ENCODE measurements around the gene CCDC83. TPM values are rescaled to one million over a fixed set of nuclear protein-coding genes. Genes with fewer than 3 reads are reported as not detected.
A peak's percentile ranks its signal among the peaks of the same experiment; 100 is the strongest.
"Not testable (repeated sequence)": the region's sequence is repeated elsewhere in the genome, so short reads cannot be mapped to it uniquely, and the experiment has no call there.

CCDC83 gene
- total RNA-seq, 1 donor from 2014 or later: not detected

GRCh38 chr11:85854557-85855340, 434 bp upstream of the CCDC83 start:
- H3K9me3 ChIP-seq (ENCODE audit: low read depth): peaks cover 9% of the 10 kb centered on the region
- H3K27me3 ChIP-seq: no peaks in the 10 kb centered on the region
- peak overlapping the region; percentile 93 for H3K27ac Mint-ChIP-seq
- no peaks in the 10 kb centered on the region for H4K20me1 ChIP-seq (ENCODE audit: low read depth)
- DNase-seq (ENCODE audit: low spot score): peak; percentile 98
- no peaks in the 10 kb centered on the region for H3K79me2 ChIP-seq (ENCODE audit: low read depth)
- H3K4me3 ChIP-seq: peak overlapping the region; percentile 40
- H3F3A ChIP-seq (ENCODE audit: low read depth): peaks cover 10% of the 10 kb centered on the region
- H3K4me1 Mint-ChIP-seq: peaks cover 13% of the 10 kb centered on the region
- TF ChIP-seq EZH2 (IDR thresholded peaks at IDR 0.05): no peak
- no peak for TF ChIP-seq EZH2phosphoT487 (IDR thresholded peaks at IDR 0.05)
- TF ChIP-seq, protein P1, sequence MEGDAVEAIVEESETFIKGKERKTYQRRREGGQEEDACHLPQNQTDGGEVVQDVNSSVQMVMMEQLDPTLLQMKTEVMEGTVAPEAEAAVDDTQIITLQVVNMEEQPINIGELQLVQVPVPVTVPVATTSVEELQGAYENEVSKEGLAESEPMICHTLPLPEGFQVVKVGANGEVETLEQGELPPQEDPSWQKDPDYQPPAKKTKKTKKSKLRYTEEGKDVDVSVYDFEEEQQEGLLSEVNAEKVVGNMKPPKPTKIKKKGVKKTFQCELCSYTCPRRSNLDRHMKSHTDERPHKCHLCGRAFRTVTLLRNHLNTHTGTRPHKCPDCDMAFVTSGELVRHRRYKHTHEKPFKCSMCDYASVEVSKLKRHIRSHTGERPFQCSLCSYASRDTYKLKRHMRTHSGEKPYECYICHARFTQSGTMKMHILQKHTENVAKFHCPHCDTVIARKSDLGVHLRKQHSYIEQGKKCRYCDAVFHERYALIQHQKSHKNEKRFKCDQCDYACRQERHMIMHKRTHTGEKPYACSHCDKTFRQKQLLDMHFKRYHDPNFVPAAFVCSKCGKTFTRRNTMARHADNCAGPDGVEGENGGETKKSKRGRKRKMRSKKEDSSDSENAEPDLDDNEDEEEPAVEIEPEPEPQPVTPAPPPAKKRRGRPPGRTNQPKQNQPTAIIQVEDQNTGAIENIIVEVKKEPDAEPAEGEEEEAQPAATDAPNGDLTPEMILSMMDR (IDR thresholded peaks at IDR 0.05): peak; percentile 82
- peaks cover 6% of the 10 kb centered on the region for H3K36me3 Mint-ChIP-seq
- peaks cover 7% of the 10 kb centered on the region for H3K4me1 ChIP-seq
- H3K27me3 Mint-ChIP-seq (ENCODE audit: insufficient read depth, low read depth): peaks cover 3% of the 10 kb centered on the region
- H3K4me2 ChIP-seq: peak overlapping the region; percentile 71
- H3K9me3 Mint-ChIP-seq: peaks cover 16% of the 10 kb centered on the region
- H3K27ac ChIP-seq: peak overlapping the region; percentile 52
- no peak overlapping the region for H3K9ac ChIP-seq
- peak overlapping the region; percentile 97 for H2AFZ ChIP-seq (replicated peaks)
- peak overlapping the region; percentile 78 for H3K4me3 Mint-ChIP-seq
- H3K36me3 ChIP-seq: no peaks in the 10 kb centered on the region

DNA sequence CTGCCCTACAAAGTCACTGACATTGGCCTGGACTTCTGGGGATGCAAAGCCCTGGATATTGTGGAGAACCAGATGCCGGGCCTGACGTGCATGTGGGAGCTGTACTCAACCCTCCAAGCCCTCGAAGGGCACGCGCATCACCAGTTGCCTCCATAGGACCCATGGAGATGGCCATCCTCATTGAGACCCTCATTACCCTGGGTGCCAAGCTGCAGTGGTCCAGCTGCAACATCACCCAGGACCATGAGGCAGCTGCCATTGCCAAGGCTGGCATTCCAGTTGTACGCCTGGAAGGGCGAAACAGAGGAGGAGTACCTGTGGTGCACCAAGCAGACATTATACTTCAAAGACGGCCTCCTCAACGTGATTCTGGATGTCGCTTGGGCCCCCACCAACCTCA, 1.9 kb downstream of the CCDC83 start:
- Mint-ChIP-seq H3K36me3 (peaks cover 2% of the 10 kb centered on the region), H3K4me3 (no peak overlapping the region), H3K27me3 (ENCODE audit: insufficient read depth, low read depth) (peaks cover 3% of the 10 kb centered on the region), H3K27ac (no peak overlapping the region), H3K4me1 (peaks cover 13% of the 10 kb centered on the region), H3K9me3 (peaks cover 6% of the 10 kb centered on the region)
- H3K27me3 ChIP-seq: no peaks in the 10 kb centered on the region
- H2AFZ ChIP-seq (replicated peaks): no peak overlapping the region
- DNase-seq (ENCODE audit: low spot score): no peak
- H4K20me1 ChIP-seq (ENCODE audit: low read depth): no peaks in the 10 kb centered on the region
- H3F3A ChIP-seq (ENCODE audit: low read depth): peaks cover 10% of the 10 kb centered on the region
- no peak overlapping the region for H3K4me2 ChIP-seq
- H3K79me2 ChIP-seq (ENCODE audit: low read depth): no peaks in the 10 kb centered on the region
- no peak overlapping the region for H3K27ac ChIP-seq
- H3K36me3 ChIP-seq: no peaks in the 10 kb centered on the region
- no peak overlapping the region for H3K9ac ChIP-seq
- peaks cover 7% of the 10 kb centered on the region for H3K4me1 ChIP-seq
- TF ChIP-seq EZH2 (IDR thresholded peaks at IDR 0.05) (no peak), EZH2phosphoT487 (IDR thresholded peaks at IDR 0.05) (no peak)
- TF ChIP-seq, protein P1 (IDR thresholded peaks at IDR 0.05): no peak
- H3K4me3 ChIP-seq: no peak overlapping the region
- H3K9me3 ChIP-seq (ENCODE audit: low read depth): peaks cover under 1% of the 10 kb centered on the region

DNA sequence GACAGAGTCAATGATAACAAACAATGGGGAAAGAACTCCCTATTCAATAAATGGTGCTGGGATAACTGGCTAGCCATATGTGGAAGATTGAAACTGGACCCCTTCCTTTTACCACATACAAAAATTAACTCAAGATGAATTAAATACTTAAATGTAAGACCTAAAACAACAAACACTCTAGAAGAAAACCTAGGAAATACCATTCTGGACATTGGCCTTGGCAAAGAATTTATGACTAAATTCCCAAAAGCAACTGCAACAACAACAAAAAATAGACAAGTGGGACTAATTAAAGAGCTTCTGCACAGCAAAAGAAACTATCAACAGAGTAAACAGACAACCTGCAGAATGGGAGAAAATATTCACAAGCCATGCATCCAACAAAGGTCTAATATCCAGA, 4.4 kb downstream of the CCDC83 start:
- H3K9me3 Mint-ChIP-seq; H3K27me3 ChIP-seq; H3F3A ChIP-seq (ENCODE audit: low read depth); H3K36me3 Mint-ChIP-seq; H3K4me2 ChIP-seq; H3K27me3 Mint-ChIP-seq (ENCODE audit: insufficient read depth, low read depth); H3K27ac Mint-ChIP-seq; DNase-seq (ENCODE audit: low spot score); H3K4me3 ChIP-seq; H2AFZ ChIP-seq (replicated peaks); H3K9me3 ChIP-seq (ENCODE audit: low read depth); H3K27ac ChIP-seq; H3K4me1 Mint-ChIP-seq; H3K36me3 ChIP-seq; H3K9ac ChIP-seq; H3K79me2 ChIP-seq (ENCODE audit: low read depth); H3K4me1 ChIP-seq; H3K4me3 Mint-ChIP-seq; H4K20me1 ChIP-seq (ENCODE audit: low read depth): not testable (repeated sequence)

GRCh38 chr11:85863855-85864254, 8.7 kb downstream of the CCDC83 start:
- Histone ChIP-seq H3K36me3 (no peaks in the 10 kb centered on the region), H4K20me1 (ENCODE audit: low read depth) (no peaks in the 10 kb centered on the region), H3K9ac (no peak overlapping the region), H2AFZ (replicated peaks) (no peak overlapping the region), H3K4me1 (no peaks in the 10 kb centered on the region), H3K79me2 (ENCODE audit: low read depth) (no peaks in the 10 kb centered on the region), H3K4me2 (no peak overlapping the region), H3K27ac (no peak overlapping the region), H3K4me3 (no peak overlapping the region), H3K9me3 (ENCODE audit: low read depth) (no peaks in the 10 kb centered on the region), H3K27me3 (no peaks in the 10 kb centered on the region), H3F3A (ENCODE audit: low read depth) (no peaks in the 10 kb centered on the region)
- H3K4me1 Mint-ChIP-seq: no peaks in the 10 kb centered on the region
- peaks cover 2% of the 10 kb centered on the region for H3K9me3 Mint-ChIP-seq
- TF ChIP-seq EZH2 (IDR thresholded peaks at IDR 0.05): no peak
- TF ChIP-seq, protein P1 (IDR thresholded peaks at IDR 0.05): no peak
- no peak for TF ChIP-seq EZH2phosphoT487 (IDR thresholded peaks at IDR 0.05)
- peaks cover 2% of the 10 kb centered on the region for H3K27me3 Mint-ChIP-seq (ENCODE audit: insufficient read depth, low read depth)
- H3K27ac Mint-ChIP-seq: no peak overlapping the region
- no peaks in the 10 kb centered on the region for H3K36me3 Mint-ChIP-seq
- no peak for DNase-seq (ENCODE audit: low spot score)
- no peak overlapping the region for H3K4me3 Mint-ChIP-seq

Data from neural progenitor cell (in vitro differentiated cells).